NT2/D1 (cell line): ENCODE measurements around the gene ABR.

ENCODE experiments used
- DNase-seq: peaks from one replicate; pipeline ENCODE4 v3.0.0-alpha.2; 2011; ENCODE audit warnings: low read depth, low spot score
- H3K27me3 ChIP-seq: 2 replicates; pipeline ENCODE4 v1.6.0; 2011; ENCODE audit warnings: mild to moderate bottlenecking; ENCODE audit not compliant: insufficient read length, insufficient read depth
- H3K36me3 ChIP-seq: 2 replicates; pipeline ENCODE4 v1.6.1; 2011; ENCODE audit warnings: mild to moderate bottlenecking, low read length, mixed read lengths; ENCODE audit not compliant: insufficient read depth, insufficient read length
- H3K4me1 ChIP-seq: 2 replicates; pipeline ENCODE4 v1.5.1; 2011; ENCODE audit not compliant: insufficient read depth, insufficient read length
- H3K4me3 ChIP-seq: 2 replicates; pipeline ENCODE4 v1.5.1; 2011; ENCODE audit warnings: low read depth; ENCODE audit not compliant: insufficient read length
- H3K9ac ChIP-seq: 2 replicates; pipeline ENCODE4 v1.6.0; 2011; ENCODE audit warnings: low read depth; ENCODE audit not compliant: insufficient read length
- H3K9me3 ChIP-seq: 2 replicates; pipeline ENCODE4 v1.5.1; 2011; ENCODE audit warnings: mild to moderate bottlenecking, low read length; ENCODE audit not compliant: insufficient read depth
- SUZ12 ChIP-seq: IDR thresholded peaks from 2 replicates; pipeline ENCODE4 v1.6.1; 2011; ENCODE audit not compliant: insufficient read length, insufficient read depth; ENCODE audit errors: extremely low read depth
- YY1 ChIP-seq: IDR thresholded peaks from 2 replicates; pipeline ENCODE4 v1.6.1; 2011; ENCODE audit not compliant: insufficient read length, insufficient read depth
- ZNF274 ChIP-seq: IDR thresholded peaks from 2 replicates; pipeline ENCODE4 v1.6.1; 2011; ENCODE audit warnings: mild to moderate bottlenecking, low read depth, low read length

ABR gene

GRCh38 chr17:1039511-1040215 lies 140.1 kb downstream of the ABR start:
- Histone ChIP-seq H3K4me1 (peaks cover 11% of the 10 kb centered on the region), H3K4me3 (no peak overlapping the region), H3K9me3 (no peaks in the 10 kb centered on the region; the same call in 1 of the 2 replicates), H3K27me3 (no peaks in the 10 kb centered on the region), H3K9ac (peak overlapping the region; percentile 21), H3K36me3 (peaks cover 9% of the 10 kb centered on the region)
- no peak for DNase-seq
- no peak for TF ChIP-seq YY1
- TF ChIP-seq SUZ12: no peak
- no peak for TF ChIP-seq ZNF274

DNA sequence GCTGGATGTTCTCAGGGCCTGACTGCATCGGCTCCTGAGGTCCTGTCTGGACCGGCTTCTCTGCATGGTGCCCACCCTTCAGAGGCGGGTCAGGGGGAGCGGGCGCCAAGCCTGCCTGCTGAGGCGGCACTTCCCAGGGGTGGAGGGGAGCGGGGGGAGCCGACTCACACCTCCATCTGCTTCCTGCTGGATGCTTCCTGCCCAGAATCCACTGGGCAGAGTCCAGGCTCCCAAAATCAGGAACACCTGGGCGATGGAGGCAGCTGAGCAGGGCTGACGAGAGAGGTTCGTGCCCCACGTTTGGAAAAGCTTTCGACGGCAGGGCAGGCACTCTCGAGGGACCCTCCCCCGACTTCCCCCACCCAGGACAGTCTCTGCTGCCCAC lies 140.7 kb downstream of the ABR start:
- H3K9ac ChIP-seq: peak overlapping the region; percentile 21
- H3K4me3 ChIP-seq: no peak overlapping the region
- no peaks in the 10 kb centered on the region; the same call in 1 of the 2 replicates for H3K9me3 ChIP-seq
- H3K27me3 ChIP-seq: no peaks in the 10 kb centered on the region
- DNase-seq: no peak
- no peak for TF ChIP-seq ZNF274
- TF ChIP-seq SUZ12: no peak
- TF ChIP-seq YY1: no peak
- peaks cover 9% of the 10 kb centered on the region for H3K36me3 ChIP-seq
- H3K4me1 ChIP-seq: peaks cover 11% of the 10 kb centered on the region

GRCh38 chr17:1038459-1039122 lies 141.2 kb downstream of the ABR start:
- peaks cover 9% of the 10 kb centered on the region for H3K36me3 ChIP-seq
- no peaks in the 10 kb centered on the region for H3K27me3 ChIP-seq
- H3K9ac ChIP-seq: peak overlapping the region; percentile 21
- no peak for DNase-seq
- no peak for TF ChIP-seq YY1
- no peak for TF ChIP-seq ZNF274
- no peak for TF ChIP-seq SUZ12
- H3K4me1 ChIP-seq: peaks cover 11% of the 10 kb centered on the region
- no peaks in the 10 kb centered on the region; the same call in 1 of the 2 replicates for H3K9me3 ChIP-seq
- H3K4me3 ChIP-seq: no peak overlapping the region

DNA sequence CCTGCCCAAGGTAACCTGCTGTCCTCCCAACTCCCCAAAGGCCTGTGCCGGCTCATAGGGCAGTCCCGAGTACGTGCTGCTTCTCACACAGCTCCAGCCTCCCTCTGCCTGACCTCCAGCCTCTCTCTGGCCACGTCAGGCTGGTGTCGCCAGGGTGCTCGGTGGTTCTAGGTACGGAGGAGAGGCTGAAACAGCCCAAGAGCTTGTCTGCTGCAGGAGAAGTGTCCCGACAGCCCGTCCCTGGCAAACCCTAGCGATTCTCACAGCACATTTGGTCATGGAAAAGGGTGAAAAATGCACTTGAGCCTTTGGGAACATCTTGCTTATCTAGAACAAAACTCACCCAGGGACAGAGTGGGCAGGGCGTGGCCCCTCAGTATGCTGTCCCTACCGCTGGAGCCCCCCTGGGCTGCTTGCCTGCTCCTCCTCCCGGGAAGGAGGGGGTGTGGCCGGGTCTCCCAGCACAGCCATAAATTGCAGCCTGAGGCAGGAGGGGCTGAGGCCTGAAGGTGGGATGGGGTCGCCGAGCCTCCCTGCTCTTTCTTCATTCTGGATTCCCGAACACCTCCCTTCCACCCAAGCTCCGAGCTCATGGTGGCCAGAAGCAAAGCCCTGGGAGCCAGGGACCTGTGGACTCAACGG lies 142.4 kb downstream of the ABR start:
- no peaks in the 10 kb centered on the region for H3K9me3 ChIP-seq
- no peaks in the 10 kb centered on the region for H3K27me3 ChIP-seq
- no peak for DNase-seq
- TF ChIP-seq SUZ12 (no peak), YY1 (no peak), ZNF274 (no peak)
- H3K4me3 ChIP-seq: no peak overlapping the region
- H3K9ac ChIP-seq: no peak overlapping the region
- peaks cover 11% of the 10 kb centered on the region for H3K4me1 ChIP-seq
- H3K36me3 ChIP-seq: peaks cover 12% of the 10 kb centered on the region

GRCh38 chr17:1036845-1037237 lies 142.9 kb downstream of the ABR start:
- Histone ChIP-seq H3K9ac (no peak overlapping the region), H3K36me3 (peaks cover 10% of the 10 kb centered on the region), H3K4me3 (no peak overlapping the region), H3K9me3 (no peaks in the 10 kb centered on the region), H3K4me1 (peaks cover 11% of the 10 kb centered on the region), H3K27me3 (no peaks in the 10 kb centered on the region)
- no peak for DNase-seq
- TF ChIP-seq ZNF274 (no peak), YY1 (no peak), SUZ12 (no peak)

DNA sequence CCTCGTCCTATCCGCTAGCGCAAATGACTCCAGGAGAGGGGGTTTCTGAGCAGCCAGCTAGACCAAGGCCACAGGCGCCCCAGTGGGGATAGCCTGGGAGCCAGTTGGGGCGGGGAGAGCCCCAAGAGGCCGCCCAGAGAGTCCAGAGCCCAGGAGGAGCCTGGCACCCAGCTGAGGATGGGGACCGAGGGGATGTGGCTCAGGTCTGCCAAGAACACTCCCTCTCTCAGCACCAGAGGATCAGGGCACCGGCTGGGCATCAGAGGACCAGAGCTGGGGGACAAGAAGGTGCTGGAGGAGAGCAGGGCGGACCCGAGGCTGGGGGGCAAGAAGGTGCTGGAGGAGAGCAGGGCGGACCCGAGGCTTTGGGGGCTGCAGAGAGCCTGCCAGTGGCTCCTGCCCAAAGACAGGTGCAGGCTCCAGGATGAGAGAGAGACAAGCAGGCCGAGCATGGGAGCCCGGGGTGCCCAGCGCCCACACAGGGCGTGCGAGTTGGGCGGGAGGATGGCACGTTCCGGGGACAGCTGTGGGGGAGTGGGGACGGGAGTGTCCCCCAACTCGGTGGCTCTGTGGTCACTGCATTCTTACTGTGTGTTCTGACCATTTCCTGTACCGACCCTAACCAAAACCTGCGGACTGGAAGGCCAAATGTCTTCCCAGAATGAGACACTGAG lies 143.5 kb downstream of the ABR start:
- Histone ChIP-seq H3K4me1 (peaks cover 11% of the 10 kb centered on the region), H3K4me3 (no peak overlapping the region), H3K36me3 (peaks cover 10% of the 10 kb centered on the region), H3K27me3 (no peaks in the 10 kb centered on the region), H3K9ac (no peak overlapping the region), H3K9me3 (no peaks in the 10 kb centered on the region)
- TF ChIP-seq YY1 (no peak), ZNF274 (no peak), SUZ12 (no peak)
- DNase-seq: no peak

DNA sequence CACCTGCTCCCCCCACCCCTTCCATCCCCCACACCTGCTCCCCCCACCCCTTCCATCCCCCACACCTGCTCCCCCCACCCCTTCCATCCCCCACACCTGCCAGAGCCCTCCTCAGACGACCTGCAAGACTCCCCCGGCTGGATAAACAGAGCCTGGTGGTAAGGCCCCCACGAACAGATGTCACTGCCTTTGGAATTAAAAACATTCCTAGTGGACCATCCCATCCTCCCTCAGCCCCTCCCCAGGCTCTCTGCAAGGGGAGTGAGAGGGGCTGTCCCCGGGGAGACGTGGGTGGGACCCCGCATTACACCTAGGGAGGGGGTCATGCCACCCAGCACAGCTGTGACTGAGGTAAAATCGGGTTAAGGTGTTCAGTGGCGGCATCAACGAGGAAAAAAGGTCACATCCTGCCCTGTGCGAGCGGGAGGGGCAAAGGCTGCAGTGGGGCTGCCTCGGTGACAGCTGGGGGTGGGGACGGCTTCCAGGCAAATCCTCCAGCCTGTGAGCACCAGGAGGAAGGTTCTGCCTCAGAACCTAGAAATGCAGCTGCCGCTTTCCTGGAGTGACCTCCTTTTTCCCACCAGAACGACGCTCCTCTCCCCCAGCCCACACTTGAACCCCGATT lies 144.1 kb downstream of the ABR start:
- no peak for TF ChIP-seq SUZ12
- TF ChIP-seq YY1: no peak
- no peak for TF ChIP-seq ZNF274
- Histone ChIP-seq H3K4me3 (no peak overlapping the region), H3K9me3 (no peaks in the 10 kb centered on the region), H3K4me1 (peaks cover 13% of the 10 kb centered on the region), H3K27me3 (no peaks in the 10 kb centered on the region), H3K9ac (no peak overlapping the region), H3K36me3 (peaks cover 10% of the 10 kb centered on the region)
- DNase-seq: no peak
